Vagina (tissue), 2 donors: Measurements from ENCODE around the gene PIH1D2.

Source experiments
- POLR2A ChIP-seq, 2 donors: fragments of 450-650 bp; IDR thresholded peaks; one replicate each; pipeline ENCODE4 v1.6.1; 2017; ENCODE audit warnings: antibody characterized with exemption in 2 of 2, mild to moderate bottlenecking in 2 of 2, moderate library complexity in 2 of 2
- POLR2AphosphoS5 ChIP-seq, 2 donors: sonication (generic); formaldehyde crosslinking; IDR thresholded peaks; one replicate each; pipeline ENCODE4 v1.9.0; 2017; ENCODE audit warnings: antibody characterized with exemption in 2 of 2, mild to moderate bottlenecking in 2 of 2, low read depth in 1 of 2; ENCODE audit not compliant: insufficient read depth in 1 of 2
- TF ChIP-seq, protein P1 (sequence below), 3 experiments: fragments of 450-650 bp in 2 of 3; fragments of 200-600 bp in 1 of 3; sonication (generic) in 1 of 3; IDR thresholded peaks; one replicate each; pipeline ENCODE4 v1.5.1; 2017 to 2019; ENCODE audit warnings: antibody characterized with exemption in 3 of 3, mild to moderate bottlenecking in 2 of 3, moderate library complexity in 2 of 3

GRCh38 chr11:112100462-112100861 is 26.6 kb upstream of the PIH1D2 start:
- TF ChIP-seq, protein P1, sequence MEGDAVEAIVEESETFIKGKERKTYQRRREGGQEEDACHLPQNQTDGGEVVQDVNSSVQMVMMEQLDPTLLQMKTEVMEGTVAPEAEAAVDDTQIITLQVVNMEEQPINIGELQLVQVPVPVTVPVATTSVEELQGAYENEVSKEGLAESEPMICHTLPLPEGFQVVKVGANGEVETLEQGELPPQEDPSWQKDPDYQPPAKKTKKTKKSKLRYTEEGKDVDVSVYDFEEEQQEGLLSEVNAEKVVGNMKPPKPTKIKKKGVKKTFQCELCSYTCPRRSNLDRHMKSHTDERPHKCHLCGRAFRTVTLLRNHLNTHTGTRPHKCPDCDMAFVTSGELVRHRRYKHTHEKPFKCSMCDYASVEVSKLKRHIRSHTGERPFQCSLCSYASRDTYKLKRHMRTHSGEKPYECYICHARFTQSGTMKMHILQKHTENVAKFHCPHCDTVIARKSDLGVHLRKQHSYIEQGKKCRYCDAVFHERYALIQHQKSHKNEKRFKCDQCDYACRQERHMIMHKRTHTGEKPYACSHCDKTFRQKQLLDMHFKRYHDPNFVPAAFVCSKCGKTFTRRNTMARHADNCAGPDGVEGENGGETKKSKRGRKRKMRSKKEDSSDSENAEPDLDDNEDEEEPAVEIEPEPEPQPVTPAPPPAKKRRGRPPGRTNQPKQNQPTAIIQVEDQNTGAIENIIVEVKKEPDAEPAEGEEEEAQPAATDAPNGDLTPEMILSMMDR (IDR thresholded peaks at IDR 0.05), result no peak
- TF ChIP-seq POLR2A (IDR thresholded peaks at IDR 0.05) (no peak), POLR2AphosphoS5 (IDR thresholded peaks at IDR 0.05; ENCODE audit: insufficient read depth in 1 of 2, low read depth in 1 of 2) (no peak)
